PC-9 (cell line): Measurements from ENCODE around the gene SGCD. TPM values are rescaled to one million over a fixed set of nuclear protein-coding genes. Genes with fewer than 3 reads are reported as not detected.

ENCODE experiments used
- BruUV-seq: library from RNA; stranded (reverse); fragments of 400-500 nt; replicated peaks from 2 replicates; lab custom pipeline; 2021; lab: Mats Ljungman, UMichigan
- CTCF ChIA-PET: fragments of 300-600 bp; sonication (Branson Sonifier 250); formaldehyde crosslinking; loops from one replicate; lab custom pipeline; 2022; ENCODE audit warnings: antibody characterized with exemption; lab: Charles Lee
- POLR2A ChIA-PET: fragments of 300-600 bp; sonication (Branson Sonifier 250); formaldehyde crosslinking; loops from one replicate; lab custom pipeline; 2022; ENCODE audit warnings: antibody characterized with exemption; ENCODE audit not compliant: unreplicated experiment; lab: Charles Lee
- DNase-seq, 2 experiments: peaks; one replicate each; pipeline versions ENCODE4 v3.0.0 to v3.0.0-alpha.2; 2015 to 2022; ENCODE audit warnings: mixed read lengths in 1 of 2
- H2AFZ ChIP-seq: fragments of 200-600 bp; sonication (generic); 2 replicates; pipeline ENCODE4 v1.8.1; 2017; ENCODE audit warnings: antibody characterized with exemption
- H3F3A ChIP-seq: fragments of 200-600 bp; sonication (generic); 2 replicates; pipeline ENCODE4 v1.8.1; 2017; ENCODE audit warnings: antibody characterized with exemption, mild to moderate bottlenecking, low read depth; ENCODE audit not compliant: insufficient read depth
- H3K27ac ChIP-seq: fragments of 200-600 bp; sonication (generic); 2 replicates; pipeline ENCODE4 v1.6.1; 2016; ENCODE audit warnings: mixed run types
- H3K27me3 ChIP-seq: fragments of 200-600 bp; sonication (generic); 2 replicates; pipeline ENCODE4 v1.6.1; 2016; ENCODE audit warnings: low read depth, mixed run types; ENCODE audit not compliant: insufficient read depth
- H3K36me3 ChIP-seq: fragments of 200-600 bp; sonication (generic); 2 replicates; pipeline ENCODE4 v1.6.1; 2016; ENCODE audit warnings: low read depth, mixed run types
- H3K4me1 ChIP-seq: fragments of 200-600 bp; sonication (generic); replicated peaks from 2 replicates; pipeline ENCODE4 v1.6.1; 2016; ENCODE audit warnings: mixed run types; ENCODE audit not compliant: insufficient read depth
- H3K4me2 ChIP-seq: fragments of 200-600 bp; sonication (generic); 2 replicates; pipeline ENCODE4 v1.6.1; 2017; ENCODE audit warnings: mixed run types
- H3K4me3 ChIP-seq: fragments of 200-600 bp; sonication (generic); 2 replicates; pipeline ENCODE4 v1.6.1; 2016; ENCODE audit warnings: mixed run types
- H3K79me2 ChIP-seq: fragments of 200-600 bp; sonication (generic); 2 replicates; pipeline ENCODE4 v1.6.1; 2017; ENCODE audit warnings: low read depth, mixed run types
- H3K9me2 ChIP-seq: fragments of 200-600 bp; sonication (generic); 2 replicates; pipeline ENCODE4 v1.8.1; 2017; ENCODE audit warnings: mild to moderate bottlenecking; ENCODE audit not compliant: insufficient read depth
- H3K9me3 ChIP-seq: fragments of 200-600 bp; sonication (generic); 2 replicates; pipeline ENCODE4 v1.8.1; 2016; ENCODE audit warnings: low read depth; ENCODE audit not compliant: insufficient read depth
- H4K20me1 ChIP-seq: fragments of 200-600 bp; sonication (generic); 2 replicates; pipeline ENCODE4 v1.8.1; 2017; ENCODE audit not compliant: insufficient read depth
- EZH2 ChIP-seq: fragments of 200-600 bp; sonication (generic); IDR thresholded peaks from 2 replicates; pipeline ENCODE4 v1.8.0; 2017; ENCODE audit warnings: antibody characterized with exemption, low read depth
- intact Hi-C: fragments of 100-400 bp; cut with micrococcal nuclease; formaldehyde crosslinking; loops from one replicate; pipeline ENCODE4 v1.10.0; 2022; ENCODE audit not compliant: unreplicated experiment
- total RNA-seq: library from RNA; stranded (reverse); gene quantifications from 2 replicates; pipeline ENCODE4 v1.2.3, GENCODE V29; 2021
- TF ChIP-seq, protein P1 (sequence below): fragments of 200-600 bp; sonication (generic); conservative IDR thresholded peaks from 2 replicates; pipeline ENCODE4 v1.6.1; 2017; ENCODE audit warnings: mixed run types, antibody characterized with exemption, mild to moderate bottlenecking, moderate library complexity

Gene SGCD
- total RNA-seq, 1 experiment from 2014 or later, result not detected

GRCh38 chr5:156500755-156501154 lies 173.8 kb downstream of the SGCD start:
- no peaks in the 10 kb centered on the region for H3K79me2 ChIP-seq
- no TSS peak for BruUV-seq
- no peaks in the 10 kb centered on the region for H3F3A ChIP-seq
- DNase-seq, result no peak
- H4K20me1 ChIP-seq, result no peaks in the 10 kb centered on the region
- no peaks in the 10 kb centered on the region for H3K36me3 ChIP-seq
- POLR2A ChIA-PET, result no interaction called here
- no peaks in the 10 kb centered on the region for H3K27me3 ChIP-seq
- no peaks in the 10 kb centered on the region for H3K9me2 ChIP-seq
- no peak overlapping the region for H3K27ac ChIP-seq
- H2AFZ ChIP-seq, result no peak overlapping the region
- H3K4me3 ChIP-seq, result no peak overlapping the region
- H3K4me1 ChIP-seq, result no peaks in the 10 kb centered on the region
- no peaks in the 10 kb centered on the region for H3K9me3 ChIP-seq
- intact Hi-C loops, result no loop called here
- no peak overlapping the region for H3K4me2 ChIP-seq
- CTCF ChIA-PET, result no interaction called here
- no peak for TF ChIP-seq EZH2
- TF ChIP-seq, protein P1, sequence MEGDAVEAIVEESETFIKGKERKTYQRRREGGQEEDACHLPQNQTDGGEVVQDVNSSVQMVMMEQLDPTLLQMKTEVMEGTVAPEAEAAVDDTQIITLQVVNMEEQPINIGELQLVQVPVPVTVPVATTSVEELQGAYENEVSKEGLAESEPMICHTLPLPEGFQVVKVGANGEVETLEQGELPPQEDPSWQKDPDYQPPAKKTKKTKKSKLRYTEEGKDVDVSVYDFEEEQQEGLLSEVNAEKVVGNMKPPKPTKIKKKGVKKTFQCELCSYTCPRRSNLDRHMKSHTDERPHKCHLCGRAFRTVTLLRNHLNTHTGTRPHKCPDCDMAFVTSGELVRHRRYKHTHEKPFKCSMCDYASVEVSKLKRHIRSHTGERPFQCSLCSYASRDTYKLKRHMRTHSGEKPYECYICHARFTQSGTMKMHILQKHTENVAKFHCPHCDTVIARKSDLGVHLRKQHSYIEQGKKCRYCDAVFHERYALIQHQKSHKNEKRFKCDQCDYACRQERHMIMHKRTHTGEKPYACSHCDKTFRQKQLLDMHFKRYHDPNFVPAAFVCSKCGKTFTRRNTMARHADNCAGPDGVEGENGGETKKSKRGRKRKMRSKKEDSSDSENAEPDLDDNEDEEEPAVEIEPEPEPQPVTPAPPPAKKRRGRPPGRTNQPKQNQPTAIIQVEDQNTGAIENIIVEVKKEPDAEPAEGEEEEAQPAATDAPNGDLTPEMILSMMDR, result no peak

DNA sequence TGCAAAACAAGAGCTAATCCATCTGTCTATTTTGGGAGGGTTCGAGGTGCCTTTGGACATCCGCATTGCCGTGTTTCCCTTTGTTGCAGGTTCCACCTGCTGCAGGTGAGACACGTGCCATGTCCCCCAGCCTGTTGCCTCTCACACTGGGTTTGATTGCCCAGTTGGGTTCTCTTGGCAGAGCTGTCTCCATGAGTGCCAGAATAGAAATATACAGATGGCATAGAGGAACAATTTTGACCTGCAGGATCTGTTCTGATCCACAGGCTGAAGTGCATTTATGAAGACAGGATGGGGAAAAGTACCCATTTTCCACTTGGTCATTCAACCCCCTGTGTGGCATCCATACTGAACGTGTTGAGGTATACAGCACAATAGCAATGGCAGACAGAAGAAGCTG lies 178.1 kb downstream of the SGCD start:
- H3K4me3 ChIP-seq, result no peak overlapping the region
- no peak for TF ChIP-seq EZH2
- TF ChIP-seq, protein P1, result no peak
- no peaks in the 10 kb centered on the region for H3K36me3 ChIP-seq
- no peaks in the 10 kb centered on the region for H3F3A ChIP-seq
- DNase-seq, result no peak
- CTCF ChIA-PET, result no interaction called here
- H3K4me2 ChIP-seq, result no peak overlapping the region
- no peaks in the 10 kb centered on the region for H3K9me3 ChIP-seq
- H2AFZ ChIP-seq, result no peak overlapping the region
- intact Hi-C loops, result no loop called here
- no peaks in the 10 kb centered on the region for H3K9me2 ChIP-seq
- no peaks in the 10 kb centered on the region for H3K27me3 ChIP-seq
- no peaks in the 10 kb centered on the region for H3K4me1 ChIP-seq
- no peaks in the 10 kb centered on the region for H3K79me2 ChIP-seq
- no peaks in the 10 kb centered on the region for H4K20me1 ChIP-seq
- no TSS peak for BruUV-seq
- POLR2A ChIA-PET, result no interaction called here
- no peak overlapping the region for H3K27ac ChIP-seq

DNA sequence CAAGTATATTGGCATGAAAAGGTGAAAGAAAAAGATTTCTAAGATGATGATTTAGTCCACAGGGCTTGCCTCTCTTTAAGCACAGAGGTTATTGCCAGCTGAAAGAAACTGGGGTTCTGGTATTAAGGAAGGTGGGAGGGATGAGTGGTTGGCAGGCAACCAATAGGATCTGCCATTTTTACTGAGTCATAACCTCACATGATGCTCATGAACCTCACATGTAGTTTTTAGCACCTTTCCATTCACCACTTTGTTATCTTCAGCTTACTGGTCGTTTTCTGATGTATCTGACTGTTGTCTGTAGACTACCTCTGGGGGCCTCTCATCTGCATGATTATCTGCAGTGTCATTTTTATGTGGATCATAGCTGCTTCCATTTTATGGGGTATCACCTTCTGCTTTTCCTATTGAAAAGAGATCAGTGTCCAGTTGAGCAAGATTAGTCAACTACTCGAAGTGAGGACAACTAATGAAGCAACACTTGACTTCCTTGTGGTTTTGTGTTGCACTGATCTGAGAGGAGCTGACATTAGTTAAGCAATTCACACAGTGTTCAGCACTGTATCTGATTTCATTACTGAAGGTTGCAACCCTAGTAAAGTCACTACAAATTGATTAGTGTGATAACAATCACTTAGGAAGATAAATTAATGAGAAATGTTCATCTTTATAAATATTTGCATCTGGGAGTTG lies 186.3 kb downstream of the SGCD start:
- BruUV-seq, result no TSS peak
- Histone ChIP-seq H3K9me3 (no peaks in the 10 kb centered on the region), H2AFZ (no peak overlapping the region), H3K27ac (no peak overlapping the region), H4K20me1 (no peaks in the 10 kb centered on the region), H3K4me3 (no peak overlapping the region), H3K79me2 (no peaks in the 10 kb centered on the region), H3K9me2 (no peaks in the 10 kb centered on the region), H3K27me3 (no peaks in the 10 kb centered on the region), H3K4me1 (no peaks in the 10 kb centered on the region), H3F3A (no peaks in the 10 kb centered on the region), H3K4me2 (no peak overlapping the region), H3K36me3 (no peaks in the 10 kb centered on the region)
- ChIA-PET CTCF (no interaction called here), POLR2A (no interaction called here)
- DNase-seq, result no peak
- TF ChIP-seq, protein P1, result no peak
- no peak for TF ChIP-seq EZH2
- intact Hi-C loops, result no loop called here
